ENCODE data around the gene SHOX. TPM values are rescaled to one million over a fixed set of nuclear protein-coding genes. Genes with fewer than 3 reads are reported as not detected.

Gene SHOX
- total RNA-seq, 3 donors from 2014 or later, result 0.33 to 0.80 TPM; not detected in 1

GRCh38 chrX:629230-630006, 1.2 kb upstream of the SHOX start:
- Histone ChIP-seq H3K27me3 (peaks cover 0 to 78% of the 10 kb centered on the region in 2 donors), H3K9me3 (no peaks in the 10 kb centered on the region), H3K4me3 (peak overlapping the region in 1 of 3 donors; percentile 17), H3K4me1 (no peaks in the 10 kb centered on the region), H3K36me3 (no peaks in the 10 kb centered on the region), H3K27ac (no peak overlapping the region)
- no peak for DNase-seq (ENCODE audit: low spot score in 2 of 2)
- intact Hi-C loops (cut with DNase I; ENCODE audit: low total_unique reads), result no loop called here
- no peak for TF ChIP-seq POLR2A (IDR thresholded peaks at IDR 0.05)

GRCh38 chrX:630007-630611, 482 bp upstream of the SHOX start:
- TF ChIP-seq CTCF (IDR thresholded peaks at IDR 0.05) (no peak), POLR2A (IDR thresholded peaks at IDR 0.05) (no peak)
- intact Hi-C loops (cut with DNase I; ENCODE audit: low total_unique reads), result no loop called here
- Histone ChIP-seq H3K27me3 (peaks cover 0 to 80% of the 10 kb centered on the region in 2 donors), H3K4me3 (peak overlapping the region in 2 of 3 donors; percentile 13 to 17), H3K27ac (no peak overlapping the region), H3K36me3 (no peaks in the 10 kb centered on the region), H3K9me3 (no peaks in the 10 kb centered on the region), H3K4me1 (no peaks in the 10 kb centered on the region)
- DNase-seq (ENCODE audit: low spot score in 2 of 2), result no peak

GRCh38 chrX:631802-632365, 1.3 kb downstream of the SHOX start:
- H3K4me1 ChIP-seq, result no peaks in the 10 kb centered on the region
- intact Hi-C loops (cut with DNase I; ENCODE audit: low total_unique reads), result no loop called here
- H3K27ac ChIP-seq, result no peak overlapping the region
- H3K36me3 ChIP-seq, result no peaks in the 10 kb centered on the region
- no peaks in the 10 kb centered on the region for H3K9me3 ChIP-seq
- H3K4me3 ChIP-seq, result no peak overlapping the region
- TF ChIP-seq POLR2A (IDR thresholded peaks at IDR 0.05) (no peak), POLR2AphosphoS5 (IDR thresholded peaks at IDR 0.05) (no peak), CTCF (IDR thresholded peaks at IDR 0.05) (no peak)
- no peak for DNase-seq (ENCODE audit: low spot score in 2 of 2)
- peaks cover 0 to 83% of the 10 kb centered on the region in 2 donors for H3K27me3 ChIP-seq

- H3K36me3 ChIP-seq, result no peaks in the 10 kb centered on the region
- TF ChIP-seq CTCF (IDR thresholded peaks at IDR 0.05) (no peak), POLR2AphosphoS5 (IDR thresholded peaks at IDR 0.05) (no peak), POLR2A (IDR thresholded peaks at IDR 0.05) (no peak)
- no peak overlapping the region for H3K27ac ChIP-seq
- no peaks in the 10 kb centered on the region for H3K4me1 ChIP-seq
- H3K4me3 ChIP-seq, result peak overlapping the region in 1 of 3 donors; percentile 9
- DNase-seq (ENCODE audit: low spot score in 2 of 2), result no peak
- peaks cover 0 to 83% of the 10 kb centered on the region in 2 donors for H3K27me3 ChIP-seq
- H3K9me3 ChIP-seq, result no peaks in the 10 kb centered on the region
- intact Hi-C loops (cut with DNase I; ENCODE audit: low total_unique reads), result no loop called here
These were observed 1.9 kb downstream of the SHOX start for GRCh38 chrX:632366-633042.

- peaks cover 0 to 86% of the 10 kb centered on the region in 2 donors for H3K27me3 ChIP-seq
- TF ChIP-seq POLR2AphosphoS5 (IDR thresholded peaks at IDR 0.05) (no peak), CTCF (IDR thresholded peaks at IDR 0.05) (no peak), POLR2A (IDR thresholded peaks at IDR 0.05) (no peak)
- no peaks in the 10 kb centered on the region for H3K4me1 ChIP-seq
- DNase-seq (ENCODE audit: low spot score in 2 of 2), result no peak
- H3K27ac ChIP-seq, result no peak overlapping the region
- no peak overlapping the region for H3K4me3 ChIP-seq
- H3K9me3 ChIP-seq, result no peaks in the 10 kb centered on the region
- intact Hi-C loops (cut with DNase I; ENCODE audit: low total_unique reads), result no loop called here
- H3K36me3 ChIP-seq, result no peaks in the 10 kb centered on the region
These were observed 2.7 kb downstream of the SHOX start for GRCh38 chrX:633043-633984.

Data from breast epithelium (tissue), 4 donors.